H9 (cell line): ENCODE measurements around the gene MRPL48. TPM values are rescaled to one million over a fixed set of nuclear protein-coding genes. Genes with fewer than 3 reads are reported as not detected.

Experiments used
- DNase-seq: peaks from one replicate; pipeline ENCODE4 v3.0.0-alpha.2; 2017
- H2AFZ ChIP-seq: one replicate; pipeline ENCODE4 v1.6.1; 2013; ENCODE audit warnings: mild to moderate bottlenecking, low read length, control low read depth, moderate library complexity
- H2AK5ac ChIP-seq: 2 replicates; pipeline ENCODE4 v1.6.1; 2013; ENCODE audit warnings: low read length, control low read depth, mixed read lengths; ENCODE audit not compliant: insufficient read length
- H2BK120ac ChIP-seq: one replicate; pipeline ENCODE4 v1.6.1; 2013; ENCODE audit warnings: low read depth, mild to moderate bottlenecking, low read length, control low read depth, inconsistent platforms; ENCODE audit not compliant: poor library complexity, severe bottlenecking
- H2BK12ac ChIP-seq: 2 replicates; pipeline ENCODE4 v1.6.1; 2013; ENCODE audit warnings: low read length, control low read depth, mixed read lengths, low read depth; ENCODE audit not compliant: insufficient read length
- H2BK15ac ChIP-seq: 2 replicates; pipeline ENCODE4 v1.6.1; 2013; ENCODE audit warnings: low read depth, low read length, control low read depth
- H2BK20ac ChIP-seq: one replicate; pipeline ENCODE4 v1.6.1; 2013; ENCODE audit warnings: low read depth, mild to moderate bottlenecking, low read length, control low read depth, inconsistent platforms; ENCODE audit not compliant: poor library complexity, severe bottlenecking
- H2BK5ac ChIP-seq: 2 replicates; pipeline ENCODE4 v1.6.1; 2013; ENCODE audit warnings: low read length, control low read depth, mixed read lengths; ENCODE audit not compliant: insufficient read length
- H3K14ac ChIP-seq: 2 replicates; pipeline ENCODE4 v1.6.1; 2013; ENCODE audit warnings: low read length, control low read depth; ENCODE audit not compliant: insufficient read depth
- H3K18ac ChIP-seq: 2 replicates; pipeline ENCODE4 v1.6.1; 2013; ENCODE audit warnings: low read depth, mild to moderate bottlenecking, mixed read lengths, low read length, control low read depth; ENCODE audit not compliant: insufficient read length
- H3K23ac ChIP-seq: 2 replicates; pipeline ENCODE4 v1.6.1; 2013; ENCODE audit warnings: low read length, control low read depth, mixed read lengths, low read depth; ENCODE audit not compliant: insufficient read length
- H3K23me2 ChIP-seq: 2 replicates; pipeline ENCODE4 v1.6.1; 2013; ENCODE audit warnings: low read depth, mild to moderate bottlenecking, mixed read lengths, low read length, control low read depth; ENCODE audit not compliant: insufficient read length, poor library complexity, severe bottlenecking
- H3K27ac ChIP-seq: 2 replicates; pipeline ENCODE4 v1.5.1; 2013; ENCODE audit warnings: low read length, control low read depth, mixed read lengths, low read depth; ENCODE audit not compliant: insufficient read length
- H3K27me3 ChIP-seq: 2 replicates; pipeline ENCODE4 v1.6.1; 2013; ENCODE audit warnings: low read length, control low read depth, inconsistent platforms; ENCODE audit not compliant: insufficient read depth
- H3K4ac ChIP-seq: 2 replicates; pipeline ENCODE4 v1.6.1; 2013; ENCODE audit warnings: low read depth, mild to moderate bottlenecking, control low read depth, inconsistent platforms, low read length, moderate library complexity
- H3K4me1 ChIP-seq: 2 replicates; pipeline ENCODE4 v1.6.1; 2013; ENCODE audit warnings: low read length, control low read depth, inconsistent platforms; ENCODE audit not compliant: insufficient read depth
- H3K4me2 ChIP-seq: 2 replicates; pipeline ENCODE4 v1.6.1; 2013; ENCODE audit warnings: low read length, control low read depth, mixed read lengths; ENCODE audit not compliant: insufficient read length, insufficient read depth
- H3K56ac ChIP-seq: 2 replicates; pipeline ENCODE4 v1.6.1; 2013; ENCODE audit warnings: low read depth, mild to moderate bottlenecking, mixed read lengths, low read length, control low read depth; ENCODE audit not compliant: insufficient read length
- H3K79me1 ChIP-seq: 2 replicates; pipeline ENCODE4 v1.6.1; 2013; ENCODE audit warnings: low read depth, mild to moderate bottlenecking, moderate library complexity, low read length, control low read depth, inconsistent platforms; ENCODE audit not compliant: insufficient read depth, poor library complexity, severe bottlenecking
- H3K79me2 ChIP-seq: 2 replicates; pipeline ENCODE4 v1.6.1; 2013; ENCODE audit warnings: low read length, control low read depth, inconsistent platforms; ENCODE audit not compliant: insufficient read depth
- H3K9ac ChIP-seq: 2 replicates; pipeline ENCODE4 v1.6.1; 2013; ENCODE audit warnings: low read length, control low read depth, mixed read lengths; ENCODE audit not compliant: insufficient read length; ENCODE audit errors: extremely low read depth
- H3K9me3 ChIP-seq: one replicate; pipeline ENCODE4 v1.6.1; 2013; ENCODE audit warnings: low read depth, low read length, inconsistent platforms; ENCODE audit not compliant: control insufficient read depth
- H3T11ph ChIP-seq: one replicate; pipeline ENCODE4 v1.6.1; 2013; ENCODE audit warnings: mild to moderate bottlenecking, low read length, control low read depth, inconsistent platforms
- H4K20me1 ChIP-seq: one replicate; pipeline ENCODE4 v1.6.1; 2013; ENCODE audit not compliant: control insufficient read depth, insufficient read length, insufficient read depth
- H4K5ac ChIP-seq: 2 replicates; pipeline ENCODE4 v1.6.1; 2013; ENCODE audit warnings: low read depth, mild to moderate bottlenecking, mixed read lengths, low read length, control low read depth; ENCODE audit not compliant: insufficient read length
- H4K8ac ChIP-seq: replicated peaks from 2 replicates; pipeline ENCODE4 v1.6.1; 2013; ENCODE audit warnings: low read length, control low read depth, mixed read lengths, low read depth; ENCODE audit not compliant: insufficient read length
- H4K91ac ChIP-seq: 2 replicates; pipeline ENCODE4 v1.6.1; 2013; ENCODE audit warnings: low read depth, mild to moderate bottlenecking, moderate library complexity, mixed read lengths, low read length, control low read depth; ENCODE audit not compliant: insufficient read length
- H3K27ac Mint-ChIP-seq, 3 experiments: 2 replicates in 2 of 3; 3 replicates in 1 of 3; pipeline ENCODE4 v1.8.0; 2020 to 2021; ENCODE audit warnings: mixed read lengths in 3 of 3, mild to moderate bottlenecking in 1 of 3, moderate library complexity in 1 of 3
- H3K27me3 Mint-ChIP-seq: 2 replicates; pipeline ENCODE4 v1.8.0; 2021; ENCODE audit warnings: low read depth, mild to moderate bottlenecking, moderate library complexity, mixed read lengths
- H3K36me3 Mint-ChIP-seq, 3 experiments: 2 replicates in 2 of 3; 3 replicates in 1 of 3; pipeline ENCODE4 v1.8.0; 2020 to 2021; ENCODE audit warnings: low read depth in 3 of 3, mixed read lengths in 3 of 3; ENCODE audit not compliant: insufficient read depth in 1 of 3
- H3K4me1 Mint-ChIP-seq, 2 experiments: 2 replicates each; pipeline ENCODE4 v1.8.0; 2020; ENCODE audit warnings: mixed read lengths in 2 of 2
- H3K4me3 Mint-ChIP-seq, 2 experiments: 2 replicates in 1 of 2; 3 replicates in 1 of 2; pipeline ENCODE4 v1.8.0; 2020 to 2021; ENCODE audit warnings: mild to moderate bottlenecking in 2 of 2, mixed read lengths in 2 of 2, moderate library complexity in 1 of 2
- H3K9me3 Mint-ChIP-seq, 2 experiments: 2 replicates in 1 of 2; 3 replicates in 1 of 2; pipeline ENCODE4 v1.8.0; 2020; ENCODE audit warnings: mild to moderate bottlenecking in 2 of 2, mixed read lengths in 2 of 2, moderate library complexity in 1 of 2
- WGBS: extraction: QIAGEN DNeasy Blood & Tissue Kit; methylation state at CpG from one replicate; pipeline ENCODE4 v1.1.7; 2013; ENCODE audit warnings: missing lambda C conversion rate, low lambda C conversion rate, mixed read lengths; ENCODE audit not compliant: insufficient read length; ENCODE audit errors: extremely low coverage; 5-methylcytosine and 5-hydroxymethylcytosine counted together
- total RNA-seq: library from RNA; stranded (reverse); gene quantifications from 2 replicates; pipeline ENCODE4 v1.2.1, GENCODE V29; 2021
- TF ChIP-seq, protein P1 (sequence below): fragments of 200-600 bp; sonication (generic); conservative IDR thresholded peaks from 3 replicates; pipeline ENCODE4 v1.8.0; 2021; ENCODE audit warnings: antibody characterized with exemption, mild to moderate bottlenecking

Gene MRPL48
- total RNA-seq, 1 experiment from 2014 or later, result 36.4 TPM

DNA sequence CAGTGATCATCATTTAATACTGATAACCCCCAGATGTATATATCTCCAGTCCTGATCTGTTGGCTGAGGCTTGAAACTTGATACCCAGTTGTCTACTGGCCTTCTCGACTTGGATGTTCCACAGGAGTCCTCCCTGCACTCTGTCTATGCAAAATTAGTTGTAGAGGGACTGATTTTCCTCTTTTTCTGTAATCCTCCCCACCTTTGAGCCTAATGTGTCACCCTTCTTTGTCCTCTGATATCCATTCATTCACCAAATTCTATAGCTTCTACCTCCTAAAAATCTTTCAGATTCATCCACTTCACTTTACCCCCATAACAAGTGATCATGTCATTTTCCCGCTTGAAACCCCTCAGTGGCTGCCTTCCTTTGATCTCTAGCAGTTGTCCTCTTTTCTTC is 72.5 kb downstream of the MRPL48 start:
- Histone ChIP-seq H3K56ac (no peak overlapping the region), H3K9me3 (no peaks in the 10 kb centered on the region), H2BK20ac (no peak overlapping the region), H3K18ac (no peak overlapping the region), H3K79me1 (no peaks in the 10 kb centered on the region), H3K9ac (no peak overlapping the region), H2BK5ac (no peak overlapping the region), H2BK12ac (no peak overlapping the region), H4K20me1 (no peaks in the 10 kb centered on the region), H3K4ac (no peak overlapping the region), H3K4me2 (no peak overlapping the region), H3K14ac (no peak overlapping the region), H2AK5ac (no peak overlapping the region), H4K5ac (no peak overlapping the region), H2BK15ac (no peak overlapping the region), H3K27me3 (no peaks in the 10 kb centered on the region), H3K4me1 (0 out of 2 replicates have a peak, but pooled peaks cover 3% of the 10 kb centered on the region), H3K23me2 (no peaks in the 10 kb centered on the region), H3T11ph (no peak overlapping the region), H2AFZ (no peak overlapping the region), H2BK120ac (no peak overlapping the region), H4K91ac (no peak overlapping the region), H4K8ac (no peak overlapping the region), H3K23ac (no peak overlapping the region), H3K79me2 (no peaks in the 10 kb centered on the region), H3K27ac (no peak overlapping the region)
- H3K4me1 Mint-ChIP-seq, result peaks cover 2 to 13% of the 10 kb centered on the region in 2 experiments
- H3K27me3 Mint-ChIP-seq, result no peaks in the 10 kb centered on the region
- H3K36me3 Mint-ChIP-seq, result peaks cover 5 to 12% (median 5%) of the 10 kb centered on the region in 3 experiments
- TF ChIP-seq, protein P1, sequence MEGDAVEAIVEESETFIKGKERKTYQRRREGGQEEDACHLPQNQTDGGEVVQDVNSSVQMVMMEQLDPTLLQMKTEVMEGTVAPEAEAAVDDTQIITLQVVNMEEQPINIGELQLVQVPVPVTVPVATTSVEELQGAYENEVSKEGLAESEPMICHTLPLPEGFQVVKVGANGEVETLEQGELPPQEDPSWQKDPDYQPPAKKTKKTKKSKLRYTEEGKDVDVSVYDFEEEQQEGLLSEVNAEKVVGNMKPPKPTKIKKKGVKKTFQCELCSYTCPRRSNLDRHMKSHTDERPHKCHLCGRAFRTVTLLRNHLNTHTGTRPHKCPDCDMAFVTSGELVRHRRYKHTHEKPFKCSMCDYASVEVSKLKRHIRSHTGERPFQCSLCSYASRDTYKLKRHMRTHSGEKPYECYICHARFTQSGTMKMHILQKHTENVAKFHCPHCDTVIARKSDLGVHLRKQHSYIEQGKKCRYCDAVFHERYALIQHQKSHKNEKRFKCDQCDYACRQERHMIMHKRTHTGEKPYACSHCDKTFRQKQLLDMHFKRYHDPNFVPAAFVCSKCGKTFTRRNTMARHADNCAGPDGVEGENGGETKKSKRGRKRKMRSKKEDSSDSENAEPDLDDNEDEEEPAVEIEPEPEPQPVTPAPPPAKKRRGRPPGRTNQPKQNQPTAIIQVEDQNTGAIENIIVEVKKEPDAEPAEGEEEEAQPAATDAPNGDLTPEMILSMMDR, result no peak
- DNase-seq, result no peak
- WGBS, result no CpG with 5 or more reads among the region's 2 CpGs
- no peak overlapping the region for H3K4me3 Mint-ChIP-seq
- H3K9me3 Mint-ChIP-seq, result no peaks in the 10 kb centered on the region
- no peak overlapping the region; a peak in 1 of 7 replicates for H3K27ac Mint-ChIP-seq
